NB4 (cell line): ENCODE measurements around the gene GARS1.
A peak's percentile ranks its signal among the peaks of the same experiment; 100 is the strongest.
"Not testable (repeated sequence)": the region's sequence is repeated elsewhere in the genome, so short reads cannot be mapped to it uniquely, and the experiment has no call there.

ENCODE experiments used
- DNase-seq: peaks from one replicate; pipeline ENCODE4 v3.0.0; 2010; ENCODE audit warnings: low read depth
- H3K4me3 ChIP-seq: one replicate; pipeline ENCODE4 v1.5.1; 2011; ENCODE audit warnings: mild to moderate bottlenecking, low read depth, low read length, moderate library complexity
- CTCF ChIP-seq: IDR thresholded peaks from one replicate; pipeline ENCODE4 v1.5.1; 2012; ENCODE audit warnings: low read depth, low read length
- MYC ChIP-seq: IDR thresholded peaks from 2 replicates; pipeline ENCODE4 v1.6.1; 2011; ENCODE audit warnings: low read depth, low read length
- POLR2A ChIP-seq: IDR thresholded peaks from 2 replicates; pipeline ENCODE4 v1.6.1; 2011; ENCODE audit warnings: mild to moderate bottlenecking; ENCODE audit not compliant: insufficient read length; ENCODE audit errors: extremely low read depth
- TF ChIP-seq, protein P1 (sequence below): IDR thresholded peaks from 2 replicates; pipeline ENCODE4 v1.6.1; 2011; ENCODE audit warnings: low read depth, low read length

Gene GARS1

GRCh38 chr7:30564243-30564892, 30.3 kb upstream of the GARS1 start:
- DNase-seq, result peak; percentile 93
- no peak overlapping the region for H3K4me3 ChIP-seq
- TF ChIP-seq, protein P1, sequence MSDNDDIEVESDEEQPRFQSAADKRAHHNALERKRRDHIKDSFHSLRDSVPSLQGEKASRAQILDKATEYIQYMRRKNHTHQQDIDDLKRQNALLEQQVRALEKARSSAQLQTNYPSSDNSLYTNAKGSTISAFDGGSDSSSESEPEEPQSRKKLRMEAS, result peak; percentile 68
- no peak for TF ChIP-seq POLR2A
- peak; percentile 91 for TF ChIP-seq CTCF
- TF ChIP-seq MYC, result peak; percentile 31; the same call in 1 of the 2 replicates

DNA sequence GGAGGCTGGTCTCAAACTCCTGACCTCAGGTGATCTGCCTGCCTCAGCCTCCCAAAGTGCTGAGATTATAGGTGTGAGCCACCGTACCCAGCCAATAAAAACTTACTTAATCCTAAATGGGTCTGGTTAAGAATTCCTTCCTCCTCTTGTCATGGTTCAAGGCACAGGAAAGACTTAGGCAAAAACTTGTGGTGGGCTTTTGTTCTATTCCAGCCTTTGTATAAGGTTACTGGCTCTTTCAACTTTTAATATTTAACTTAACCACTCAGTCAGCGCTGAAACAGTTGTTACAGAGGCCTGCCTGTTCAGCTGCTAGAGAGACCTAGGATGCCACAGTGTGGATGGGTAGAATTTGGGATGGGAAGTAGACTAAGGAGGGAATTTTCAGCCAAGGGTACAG, 28.1 kb upstream of the GARS1 start:
- DNase-seq, result no peak
- no peak overlapping the region for H3K4me3 ChIP-seq
- TF ChIP-seq POLR2A (no peak), CTCF (no peak), MYC (no peak)
- TF ChIP-seq, protein P1, result no peak

DNA sequence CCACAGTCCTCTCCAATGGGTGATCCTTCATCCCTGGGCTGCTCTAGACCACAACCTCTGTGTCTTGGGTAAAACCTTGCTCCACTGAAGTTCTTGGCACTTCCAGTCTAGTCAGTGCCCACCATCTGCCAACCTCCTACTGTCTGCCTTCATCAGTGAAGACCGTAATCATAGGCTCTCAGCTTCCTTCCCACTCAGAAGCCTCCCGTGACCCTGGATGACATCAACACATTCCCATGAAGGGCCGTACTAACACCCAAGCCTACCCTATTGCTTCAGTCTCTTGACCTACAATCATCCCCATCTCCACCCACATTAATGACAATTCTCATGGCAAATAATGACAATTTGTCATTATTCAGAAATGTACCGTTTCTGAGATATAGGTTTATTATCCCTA, 27.6 kb upstream of the GARS1 start:
- no peak overlapping the region for H3K4me3 ChIP-seq
- TF ChIP-seq MYC (no peak), CTCF (no peak), POLR2A (no peak)
- TF ChIP-seq, protein P1, result no peak
- DNase-seq, result no peak

DNA sequence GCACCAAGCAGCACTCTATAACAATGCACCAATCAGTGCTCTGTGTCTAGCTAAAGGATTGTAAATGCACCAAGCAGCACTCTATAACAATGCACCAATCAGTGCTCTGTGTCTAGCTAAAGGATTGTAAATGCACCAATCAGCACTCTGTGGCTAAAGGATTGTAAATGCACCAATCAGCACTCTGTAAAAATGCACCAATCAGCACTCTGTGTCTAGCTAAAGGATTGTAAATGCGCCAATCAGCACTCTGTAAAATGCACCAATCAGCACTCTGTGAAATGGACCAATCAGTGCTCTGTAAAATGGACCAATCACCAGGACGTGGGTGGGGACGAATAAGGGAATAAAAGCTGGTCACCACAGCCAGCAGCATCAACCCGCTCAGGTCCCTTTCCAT, 24.4 kb upstream of the GARS1 start:
- not testable (repeated sequence) for H3K4me3 ChIP-seq, DNase-seq

- TF ChIP-seq MYC, result no peak
- no peak for DNase-seq
- H3K4me3 ChIP-seq, result no peak overlapping the region
Measured at GRCh38 chr7:30572212-30572841, 22.4 kb upstream of the GARS1 start.

- DNase-seq, result no peak
- TF ChIP-seq MYC, result no peak
- no peak overlapping the region for H3K4me3 ChIP-seq
Measured at GRCh38 chr7:30575910-30576309, 18.8 kb upstream of the GARS1 start.

- TF ChIP-seq MYC, result no peak
- TF ChIP-seq CTCF, result no peak
Measured at GRCh38 chr7:30583181-30583580, 11.5 kb upstream of the GARS1 start.

More at GRCh38 chr7:30583181-30583580, 11.5 kb upstream of the GARS1 start:
- H3K4me3 ChIP-seq, result no peak overlapping the region
- no peak for DNase-seq
